ENCODE results near the gene KIT. TPM values are rescaled to one million over a fixed set of nuclear protein-coding genes. Genes with fewer than 3 reads are reported as not detected.

KIT gene
- total RNA-seq, 1 experiment from 2014 or later = 1.5 TPM

- Histone ChIP-seq H3K4me3 (ENCODE audit: low read depth in 2 of 2, low read length in 2 of 2) (no peak overlapping the region), H3K9me3 (ENCODE audit: control insufficient read depth, insufficient read depth, low read depth, low read length) (no peaks in the 10 kb centered on the region), H3K36me3 (ENCODE audit: control insufficient read depth, insufficient read depth, low read length) (no peaks in the 10 kb centered on the region), H3K27ac (ENCODE audit: low read length) (no peak overlapping the region), H3K4me1 (ENCODE audit: control insufficient read depth, insufficient read depth, low read length) (no peaks in the 10 kb centered on the region; the same call in 1 of the 2 replicates), H3K27me3 (ENCODE audit: control insufficient read depth, insufficient read depth, low read length) (peaks cover 2% of the 10 kb centered on the region; the same call in 1 of the 2 replicates)
- ATAC-seq (no peak), DNase-seq (ENCODE audit: low read depth, low spot score) (no peak)
- CTCF ChIA-PET = no interaction called here
- in situ Hi-C loops (cut with HindIII; ENCODE audit: low pct_unique_long_range_greater_than_20kb, low sequenced_read_pairs) (no loop called here), intact Hi-C loops (cut with micrococcal nuclease; ENCODE audit: unreplicated experiment) (no loop called here)
- BruUV-seq (replicated peaks) = no TSS peak
- TF ChIP-seq SIN3A (IDR thresholded peaks at IDR 0.05; ENCODE audit: borderline replicate concordance, insufficient read depth, low read depth, low read length) = no peak
- TF ChIP-seq, protein P1, sequence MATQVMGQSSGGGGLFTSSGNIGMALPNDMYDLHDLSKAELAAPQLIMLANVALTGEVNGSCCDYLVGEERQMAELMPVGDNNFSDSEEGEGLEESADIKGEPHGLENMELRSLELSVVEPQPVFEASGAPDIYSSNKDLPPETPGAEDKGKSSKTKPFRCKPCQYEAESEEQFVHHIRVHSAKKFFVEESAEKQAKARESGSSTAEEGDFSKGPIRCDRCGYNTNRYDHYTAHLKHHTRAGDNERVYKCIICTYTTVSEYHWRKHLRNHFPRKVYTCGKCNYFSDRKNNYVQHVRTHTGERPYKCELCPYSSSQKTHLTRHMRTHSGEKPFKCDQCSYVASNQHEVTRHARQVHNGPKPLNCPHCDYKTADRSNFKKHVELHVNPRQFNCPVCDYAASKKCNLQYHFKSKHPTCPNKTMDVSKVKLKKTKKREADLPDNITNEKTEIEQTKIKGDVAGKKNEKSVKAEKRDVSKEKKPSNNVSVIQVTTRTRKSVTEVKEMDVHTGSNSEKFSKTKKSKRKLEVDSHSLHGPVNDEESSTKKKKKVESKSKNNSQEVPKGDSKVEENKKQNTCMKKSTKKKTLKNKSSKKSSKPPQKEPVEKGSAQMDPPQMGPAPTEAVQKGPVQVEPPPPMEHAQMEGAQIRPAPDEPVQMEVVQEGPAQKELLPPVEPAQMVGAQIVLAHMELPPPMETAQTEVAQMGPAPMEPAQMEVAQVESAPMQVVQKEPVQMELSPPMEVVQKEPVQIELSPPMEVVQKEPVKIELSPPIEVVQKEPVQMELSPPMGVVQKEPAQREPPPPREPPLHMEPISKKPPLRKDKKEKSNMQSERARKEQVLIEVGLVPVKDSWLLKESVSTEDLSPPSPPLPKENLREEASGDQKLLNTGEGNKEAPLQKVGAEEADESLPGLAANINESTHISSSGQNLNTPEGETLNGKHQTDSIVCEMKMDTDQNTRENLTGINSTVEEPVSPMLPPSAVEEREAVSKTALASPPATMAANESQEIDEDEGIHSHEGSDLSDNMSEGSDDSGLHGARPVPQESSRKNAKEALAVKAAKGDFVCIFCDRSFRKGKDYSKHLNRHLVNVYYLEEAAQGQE (IDR thresholded peaks at IDR 0.05; ENCODE audit: insufficient read depth in 1 of 2, low read depth in 2 of 2, low read length in 1 of 2) = no peak
- TF ChIP-seq, protein P2, sequence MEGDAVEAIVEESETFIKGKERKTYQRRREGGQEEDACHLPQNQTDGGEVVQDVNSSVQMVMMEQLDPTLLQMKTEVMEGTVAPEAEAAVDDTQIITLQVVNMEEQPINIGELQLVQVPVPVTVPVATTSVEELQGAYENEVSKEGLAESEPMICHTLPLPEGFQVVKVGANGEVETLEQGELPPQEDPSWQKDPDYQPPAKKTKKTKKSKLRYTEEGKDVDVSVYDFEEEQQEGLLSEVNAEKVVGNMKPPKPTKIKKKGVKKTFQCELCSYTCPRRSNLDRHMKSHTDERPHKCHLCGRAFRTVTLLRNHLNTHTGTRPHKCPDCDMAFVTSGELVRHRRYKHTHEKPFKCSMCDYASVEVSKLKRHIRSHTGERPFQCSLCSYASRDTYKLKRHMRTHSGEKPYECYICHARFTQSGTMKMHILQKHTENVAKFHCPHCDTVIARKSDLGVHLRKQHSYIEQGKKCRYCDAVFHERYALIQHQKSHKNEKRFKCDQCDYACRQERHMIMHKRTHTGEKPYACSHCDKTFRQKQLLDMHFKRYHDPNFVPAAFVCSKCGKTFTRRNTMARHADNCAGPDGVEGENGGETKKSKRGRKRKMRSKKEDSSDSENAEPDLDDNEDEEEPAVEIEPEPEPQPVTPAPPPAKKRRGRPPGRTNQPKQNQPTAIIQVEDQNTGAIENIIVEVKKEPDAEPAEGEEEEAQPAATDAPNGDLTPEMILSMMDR (IDR thresholded peaks at IDR 0.05) = no peak
- no peak for TF ChIP-seq TCF7L2 (IDR thresholded peaks at IDR 0.05; ENCODE audit: low read depth, low read length)
- TF ChIP-seq POLR2AphosphoS5 (IDR thresholded peaks at IDR 0.05; ENCODE audit: low read depth, low read length) = no peak
- POLR2A ChIA-PET = no interaction called here
Measured at GRCh38 chr4:54660591-54660990, 2.8 kb downstream of the KIT start.

DNA sequence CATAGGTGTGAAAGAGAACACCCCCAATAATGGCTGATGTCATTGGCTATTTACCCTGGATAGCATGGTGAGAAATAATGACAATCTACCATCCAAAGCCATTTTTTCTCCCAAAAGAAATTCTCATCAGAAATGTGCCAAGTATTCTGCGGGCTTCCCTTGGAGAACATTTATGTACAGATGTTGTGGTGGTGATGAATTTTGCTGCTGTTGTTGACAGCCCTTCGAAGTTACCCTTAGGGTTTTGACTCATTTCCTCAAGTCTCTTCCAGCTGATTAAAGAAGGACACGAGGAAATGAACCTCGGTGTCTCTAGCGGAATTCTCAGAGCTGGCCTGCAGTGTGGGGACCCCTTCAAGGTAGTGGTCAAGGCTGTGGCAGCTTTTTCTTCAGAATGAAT, 3.4 kb downstream of the KIT start:
- in situ Hi-C loops (cut with HindIII; ENCODE audit: low pct_unique_long_range_greater_than_20kb, low sequenced_read_pairs) = no loop called here
- TF ChIP-seq POLR2AphosphoS5 (IDR thresholded peaks at IDR 0.05; ENCODE audit: low read depth, low read length) = no peak
- TF ChIP-seq, protein P1 (IDR thresholded peaks at IDR 0.05; ENCODE audit: insufficient read depth in 1 of 2, low read depth in 2 of 2, low read length in 1 of 2) = no peak
- DNase-seq (ENCODE audit: low read depth, low spot score) = no peak

More for the DNA sequence above, 3.4 kb downstream of the KIT start:
- no TSS peak for BruUV-seq (replicated peaks)
- no peak for ATAC-seq
- Histone ChIP-seq H3K4me1 (ENCODE audit: control insufficient read depth, insufficient read depth, low read length) (no peaks in the 10 kb centered on the region; the same call in 1 of the 2 replicates), H3K4me3 (ENCODE audit: low read depth in 2 of 2, low read length in 2 of 2) (no peak overlapping the region), H3K27ac (ENCODE audit: low read length) (no peak overlapping the region), H3K27me3 (ENCODE audit: control insufficient read depth, insufficient read depth, low read length) (peaks cover 2% of the 10 kb centered on the region; the same call in 1 of the 2 replicates), H3K36me3 (ENCODE audit: control insufficient read depth, insufficient read depth, low read length) (no peaks in the 10 kb centered on the region), H3K9me3 (ENCODE audit: control insufficient read depth, insufficient read depth, low read depth, low read length) (no peaks in the 10 kb centered on the region)
- CTCF ChIA-PET = no interaction called here
- intact Hi-C loops (cut with micrococcal nuclease; ENCODE audit: unreplicated experiment) = no loop called here
- POLR2A ChIA-PET = no interaction called here
